Brain microvascular endothelial cell (primary cell): ENCODE results near the gene NFKBIB.
A peak's percentile ranks its signal among the peaks of the same experiment; 100 is the strongest.

Source experiments
- DNase-seq: peaks from one replicate; pipeline ENCODE4 v3.0.0-alpha.2; 2020
- H3K27ac ChIP-seq: fragments of 250-450 bp; sonication (Bioruptor Pico); 2 replicates; pipeline ENCODE4 v1.5.1; 2020; ENCODE audit warnings: mild to moderate bottlenecking, moderate library complexity
- H3K27me3 ChIP-seq: fragments of 250-450 bp; sonication (Bioruptor Pico); replicated peaks from 2 replicates; pipeline ENCODE4 v1.5.1; 2020; ENCODE audit warnings: mild to moderate bottlenecking
- H3K36me3 ChIP-seq: fragments of 250-450 bp; sonication (Bioruptor Pico); replicated peaks from 2 replicates; pipeline ENCODE4 v1.5.1; 2020; ENCODE audit warnings: mild to moderate bottlenecking
- H3K4me3 ChIP-seq: 2 replicates; pipeline ENCODE4 v1.5.1; 2011; ENCODE audit warnings: low read depth, mild to moderate bottlenecking, control low read depth, low read length, moderate library complexity
- CTCF ChIP-seq: IDR thresholded peaks from 2 replicates; pipeline ENCODE4 v1.5.1; 2011; ENCODE audit warnings: low read depth, mild to moderate bottlenecking, moderate library complexity, low read length, control low read depth, inconsistent platforms; ENCODE audit errors: missing control alignments
- in situ Hi-C: cut with HindIII; loops from 2 replicates; pipeline ENCODE4 v1.10.0; 2017; ENCODE audit warnings: low sequenced_read_pairs, low pct_ligation_motif_present

The NFKBIB gene

GRCh38 chr19:38900202-38900629 is 447 bp downstream of the NFKBIB start:
- DNase-seq, result no peak
- no peak for TF ChIP-seq CTCF
- no peaks in the 10 kb centered on the region for H3K27me3 ChIP-seq
- H3K4me3 ChIP-seq, result peak overlapping the region; percentile 92
- H3K27ac ChIP-seq, result peak overlapping the region; percentile 92
- peaks cover 7% of the 10 kb centered on the region for H3K36me3 ChIP-seq
- in situ Hi-C loops, result no loop called here

GRCh38 chr19:38900743-38901190 is 998 bp downstream of the NFKBIB start:
- no peak for DNase-seq
- Histone ChIP-seq H3K27me3 (no peaks in the 10 kb centered on the region), H3K4me3 (peak overlapping the region; percentile 92), H3K27ac (peak overlapping the region; percentile 92), H3K36me3 (peaks cover 13% of the 10 kb centered on the region)
- TF ChIP-seq CTCF, result no peak
- in situ Hi-C loops, result no loop called here

- Histone ChIP-seq H3K27me3 (no peaks in the 10 kb centered on the region), H3K27ac (no peak overlapping the region), H3K36me3 (peaks cover 14% of the 10 kb centered on the region), H3K4me3 (no peak overlapping the region)
- no peak for TF ChIP-seq CTCF
- in situ Hi-C loops, result no loop called here
- DNase-seq, result no peak
Observed at GRCh38 chr19:38901683-38902082, 1.9 kb downstream of the NFKBIB start.

GRCh38 chr19:38904581-38905539 is 5.1 kb downstream of the NFKBIB start:
- Histone ChIP-seq H3K36me3 (peaks cover 19% of the 10 kb centered on the region), H3K4me3 (no peak overlapping the region), H3K27me3 (no peaks in the 10 kb centered on the region), H3K27ac (no peak overlapping the region)
- DNase-seq, result no peak
- in situ Hi-C loops, result no loop called here
- TF ChIP-seq CTCF, result no peak

- H3K27me3 ChIP-seq, result no peaks in the 10 kb centered on the region
- no peak for TF ChIP-seq CTCF
- no peak overlapping the region for H3K27ac ChIP-seq
- DNase-seq, result no peak
- no peak overlapping the region for H3K4me3 ChIP-seq
- in situ Hi-C loops, result no loop called here
- peaks cover 19% of the 10 kb centered on the region for H3K36me3 ChIP-seq
Observed at GRCh38 chr19:38905620-38906019, 5.9 kb downstream of the NFKBIB start.
